GM12864 (cell line): Measurements from ENCODE around the gene BMP8A.
"Not testable (repeated sequence)": the region's sequence is repeated elsewhere in the genome, so short reads cannot be mapped to it uniquely, and the experiment has no call there.

Source experiments
- DNase-seq: peaks from one replicate; pipeline ENCODE4 v3.0.0-alpha.2; 2011; ENCODE audit warnings: low read depth
- H3K4me3 ChIP-seq: 2 replicates; pipeline ENCODE4 v1.5.1; 2011; ENCODE audit warnings: mild to moderate bottlenecking, low read depth, low read length, control low read depth
- TF ChIP-seq, protein P1 (sequence below): IDR thresholded peaks from 2 replicates; pipeline ENCODE4 v1.5.1; 2011; ENCODE audit warnings: low read depth, mild to moderate bottlenecking, moderate library complexity, low read length, control low read depth, inconsistent platforms; ENCODE audit errors: missing control alignments

BMP8A gene

DNA sequence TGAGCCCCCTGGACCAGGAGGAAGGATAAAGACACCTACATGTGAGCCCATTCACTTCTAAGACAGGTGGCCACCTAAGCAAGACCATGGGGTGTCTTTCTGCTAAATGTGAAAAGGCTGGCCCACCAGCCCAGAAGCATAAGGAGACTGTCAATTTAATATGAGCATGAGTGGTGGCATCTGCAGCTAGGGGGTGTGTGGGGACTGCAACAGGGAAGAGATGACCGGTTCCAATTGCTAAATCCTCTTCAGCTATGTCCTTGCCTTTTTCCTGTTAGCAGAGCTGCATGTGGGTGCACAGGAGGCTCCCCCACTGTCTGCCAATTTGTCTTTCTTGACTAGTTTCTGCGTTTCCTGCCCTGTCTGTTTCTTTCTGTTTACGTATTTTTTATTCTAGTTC is 22.3 kb upstream of the BMP8A start:
- DNase-seq: no peak
- H3K4me3 ChIP-seq: no peak overlapping the region
- TF ChIP-seq, protein P1, sequence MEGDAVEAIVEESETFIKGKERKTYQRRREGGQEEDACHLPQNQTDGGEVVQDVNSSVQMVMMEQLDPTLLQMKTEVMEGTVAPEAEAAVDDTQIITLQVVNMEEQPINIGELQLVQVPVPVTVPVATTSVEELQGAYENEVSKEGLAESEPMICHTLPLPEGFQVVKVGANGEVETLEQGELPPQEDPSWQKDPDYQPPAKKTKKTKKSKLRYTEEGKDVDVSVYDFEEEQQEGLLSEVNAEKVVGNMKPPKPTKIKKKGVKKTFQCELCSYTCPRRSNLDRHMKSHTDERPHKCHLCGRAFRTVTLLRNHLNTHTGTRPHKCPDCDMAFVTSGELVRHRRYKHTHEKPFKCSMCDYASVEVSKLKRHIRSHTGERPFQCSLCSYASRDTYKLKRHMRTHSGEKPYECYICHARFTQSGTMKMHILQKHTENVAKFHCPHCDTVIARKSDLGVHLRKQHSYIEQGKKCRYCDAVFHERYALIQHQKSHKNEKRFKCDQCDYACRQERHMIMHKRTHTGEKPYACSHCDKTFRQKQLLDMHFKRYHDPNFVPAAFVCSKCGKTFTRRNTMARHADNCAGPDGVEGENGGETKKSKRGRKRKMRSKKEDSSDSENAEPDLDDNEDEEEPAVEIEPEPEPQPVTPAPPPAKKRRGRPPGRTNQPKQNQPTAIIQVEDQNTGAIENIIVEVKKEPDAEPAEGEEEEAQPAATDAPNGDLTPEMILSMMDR: no peak

DNA sequence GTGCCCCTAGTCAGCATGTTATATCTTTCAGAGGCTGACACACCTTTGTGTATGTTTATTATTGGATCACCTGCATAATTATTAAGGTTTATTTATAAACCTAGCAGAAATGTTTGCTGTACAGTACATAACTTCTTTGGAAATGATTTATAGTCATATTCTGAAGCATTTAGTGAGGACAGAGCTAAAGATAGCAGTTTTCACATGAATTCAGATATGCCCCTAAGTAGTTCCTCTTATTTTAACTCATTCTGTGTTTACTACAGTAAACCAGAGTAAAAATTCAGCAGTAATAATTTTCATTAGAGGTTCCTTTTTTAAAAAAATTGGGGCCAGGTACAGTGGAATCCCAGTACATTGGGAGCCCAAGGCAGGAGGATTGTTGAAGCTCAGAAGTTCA is 21.4 kb upstream of the BMP8A start:
- H3K4me3 ChIP-seq: no peak overlapping the region
- TF ChIP-seq, protein P1: no peak
- DNase-seq: no peak

DNA sequence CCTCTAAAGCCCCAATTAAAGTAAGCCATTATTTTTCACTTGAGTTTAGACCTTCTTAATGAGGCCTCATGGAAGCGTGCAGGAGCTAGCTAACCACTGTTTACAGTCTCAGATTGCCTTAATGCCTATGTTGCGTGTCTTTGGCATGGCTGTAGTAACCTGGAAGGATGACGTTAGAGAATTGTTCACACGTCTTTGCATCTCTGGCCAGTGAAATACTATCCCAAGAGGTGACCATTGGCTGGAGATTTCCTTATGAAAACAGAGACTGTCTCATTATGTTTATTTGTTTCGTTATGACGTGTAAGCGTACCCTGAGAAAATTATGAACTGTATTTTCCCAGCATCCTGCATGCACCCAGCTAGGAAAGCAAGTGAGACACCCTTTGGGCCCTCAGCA is 18.6 kb upstream of the BMP8A start:
- H3K4me3 ChIP-seq: no peak overlapping the region
- TF ChIP-seq, protein P1: no peak
- DNase-seq: no peak

DNA sequence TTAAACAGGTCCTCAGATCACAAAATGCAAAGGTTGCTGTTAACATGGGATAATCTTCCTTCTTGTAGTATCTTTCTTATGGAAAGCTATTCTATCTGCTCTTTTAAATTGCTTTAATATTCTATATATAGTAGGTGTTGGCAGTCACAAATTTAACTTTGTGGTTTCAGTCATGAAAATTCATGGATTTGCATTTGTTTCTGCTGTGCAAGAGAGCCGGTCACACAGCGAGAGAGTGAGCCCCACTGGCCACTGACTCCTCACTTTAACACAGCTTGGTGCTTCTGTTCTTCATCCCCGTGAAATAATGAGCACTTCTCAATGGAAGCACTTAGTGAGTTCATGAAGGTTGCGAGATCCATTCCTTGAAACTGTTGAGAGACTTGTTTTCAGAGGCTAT is 18.1 kb upstream of the BMP8A start:
- TF ChIP-seq, protein P1: no peak
- DNase-seq: no peak
- no peak overlapping the region for H3K4me3 ChIP-seq

DNA sequence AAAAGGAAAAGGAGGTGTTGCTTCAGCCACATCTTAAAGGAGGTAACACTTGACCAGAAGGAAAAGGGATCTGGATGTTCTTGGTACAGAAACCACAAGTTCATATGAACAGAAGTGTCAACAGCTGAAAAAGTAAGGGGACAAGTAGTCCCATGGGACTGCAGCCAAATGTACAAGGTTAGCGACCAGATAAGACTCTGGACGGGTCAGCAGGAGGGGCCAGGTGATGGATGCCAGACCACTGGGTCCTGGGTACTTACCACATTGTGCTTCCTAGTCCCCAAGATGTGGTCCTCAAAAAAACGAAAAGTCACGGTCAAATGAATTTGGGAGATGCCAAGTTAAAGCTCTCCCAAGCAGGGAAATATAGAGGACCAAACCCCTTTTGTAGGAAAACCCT is 16.6 kb upstream of the BMP8A start:
- TF ChIP-seq, protein P1: no peak
- no peak overlapping the region for H3K4me3 ChIP-seq
- DNase-seq: no peak

DNA sequence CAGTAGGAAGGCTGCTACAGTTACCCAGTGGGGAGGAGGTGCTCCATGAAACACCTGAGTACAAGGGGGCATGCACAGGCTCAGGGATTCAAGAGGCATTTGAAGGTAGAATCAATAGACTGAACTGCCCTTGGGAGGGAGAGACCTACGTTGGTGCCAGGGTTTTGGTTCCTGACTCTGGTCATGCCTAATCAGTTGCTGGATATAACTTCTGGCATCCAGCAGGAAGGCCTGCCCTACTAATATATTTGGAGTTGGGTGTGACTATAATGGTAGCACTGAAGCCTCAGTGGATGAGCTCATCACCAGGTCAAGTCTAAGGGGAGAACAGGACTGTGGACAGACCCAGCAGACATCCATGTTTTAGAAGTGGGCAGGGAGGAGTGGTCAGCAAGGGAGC is 15.9 kb upstream of the BMP8A start:
- DNase-seq, H3K4me3 ChIP-seq: not testable (repeated sequence)

DNA sequence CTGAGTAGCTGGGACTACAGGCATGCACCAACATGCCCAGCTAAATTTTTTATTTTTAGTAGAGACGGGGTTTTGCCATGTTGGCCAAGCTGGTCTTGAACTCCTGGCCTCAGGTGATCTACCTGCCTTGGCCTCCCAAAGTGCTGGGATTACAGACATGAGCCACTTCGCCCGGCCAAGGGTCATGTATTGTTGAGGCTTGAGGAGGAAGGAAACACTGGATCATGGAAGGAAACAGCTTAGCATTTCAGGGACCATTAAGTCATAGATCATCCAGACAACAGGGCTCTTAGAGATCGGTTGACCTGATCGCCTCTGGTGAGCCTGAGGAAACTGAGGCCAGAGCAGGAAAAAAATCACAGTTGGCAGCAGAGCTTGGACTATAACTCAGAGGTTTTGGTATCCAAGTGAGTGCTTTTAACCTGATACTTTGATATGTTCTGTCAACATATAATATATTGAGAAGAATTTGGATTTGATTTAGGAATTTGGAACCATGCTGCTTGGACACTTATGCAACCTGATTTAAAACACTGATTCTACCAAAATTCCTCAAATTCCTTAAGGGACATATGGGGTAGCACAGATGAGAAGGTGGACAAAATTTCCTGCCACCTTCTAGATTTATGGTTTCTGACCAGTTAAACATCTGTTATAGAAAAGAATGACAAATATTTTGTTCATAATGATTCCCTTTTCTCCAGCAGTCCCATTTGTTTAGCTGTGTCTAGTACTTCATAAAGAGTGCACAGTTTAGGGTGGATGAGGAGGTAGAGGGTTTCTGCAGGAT is 13.1 kb upstream of the BMP8A start:
- H3K4me3 ChIP-seq: no peak overlapping the region
- no peak for DNase-seq
- TF ChIP-seq, protein P1: no peak
